Embryonic facial prominence (tissue), 1 donor: Measurements from ENCODE around the gene CLN3.
"Not testable (repeated sequence)": the region's sequence is repeated elsewhere in the genome, so short reads cannot be mapped to it uniquely, and the experiment has no call there.

Source experiments
- DNase-seq: peaks from one replicate; pipeline ENCODE4 v3.0.0-alpha.2; 2016; ENCODE audit errors: extremely low spot score

CLN3 gene

DNA sequence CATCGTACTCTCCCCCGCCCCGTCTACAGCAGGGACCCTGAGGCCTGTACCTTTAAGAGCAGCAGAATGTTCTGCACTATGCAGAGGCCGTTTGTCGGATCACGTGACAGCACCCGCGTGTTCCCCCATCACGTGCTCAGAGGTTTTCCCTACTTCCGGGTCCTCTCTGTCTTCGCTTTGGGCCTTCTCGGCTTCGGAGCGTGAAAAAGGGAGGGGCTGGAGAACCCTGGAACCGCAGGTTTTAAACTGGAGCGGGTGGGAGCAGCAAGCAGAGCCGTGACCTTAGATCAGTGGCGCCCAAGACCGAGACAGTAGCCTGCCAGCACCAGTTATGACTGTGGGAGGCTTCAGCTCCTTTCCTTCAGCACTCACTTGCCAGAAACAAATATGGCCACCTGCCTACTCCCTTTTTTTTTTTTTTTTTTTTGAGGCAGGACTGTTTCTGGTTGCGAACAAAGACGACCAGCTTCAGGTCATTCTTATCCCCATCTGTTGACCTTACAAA, at the start of gene CLN3:
TSS of gene CLN3 (minus strand) at position 105 of the 505 bp plus-strand sequence. CDS start 315 bp downstream, outside the sequence.
- peak; percentile 87 for DNase-seq

- no peak for DNase-seq
Measured at GRCh38 chr16:28540346-28540745, 48.5 kb upstream of the CLN3 start.

- peak; percentile 47 for DNase-seq
Measured at GRCh38 chr16:28538733-28539596, 47.1 kb upstream of the CLN3 start, which contains the start of gene NUPR1. Gene NUPR1, minus strand, starts transcription at chr16:28538974. Its CDS starts 67 bp downstream, at chr16:28538907.

DNA sequence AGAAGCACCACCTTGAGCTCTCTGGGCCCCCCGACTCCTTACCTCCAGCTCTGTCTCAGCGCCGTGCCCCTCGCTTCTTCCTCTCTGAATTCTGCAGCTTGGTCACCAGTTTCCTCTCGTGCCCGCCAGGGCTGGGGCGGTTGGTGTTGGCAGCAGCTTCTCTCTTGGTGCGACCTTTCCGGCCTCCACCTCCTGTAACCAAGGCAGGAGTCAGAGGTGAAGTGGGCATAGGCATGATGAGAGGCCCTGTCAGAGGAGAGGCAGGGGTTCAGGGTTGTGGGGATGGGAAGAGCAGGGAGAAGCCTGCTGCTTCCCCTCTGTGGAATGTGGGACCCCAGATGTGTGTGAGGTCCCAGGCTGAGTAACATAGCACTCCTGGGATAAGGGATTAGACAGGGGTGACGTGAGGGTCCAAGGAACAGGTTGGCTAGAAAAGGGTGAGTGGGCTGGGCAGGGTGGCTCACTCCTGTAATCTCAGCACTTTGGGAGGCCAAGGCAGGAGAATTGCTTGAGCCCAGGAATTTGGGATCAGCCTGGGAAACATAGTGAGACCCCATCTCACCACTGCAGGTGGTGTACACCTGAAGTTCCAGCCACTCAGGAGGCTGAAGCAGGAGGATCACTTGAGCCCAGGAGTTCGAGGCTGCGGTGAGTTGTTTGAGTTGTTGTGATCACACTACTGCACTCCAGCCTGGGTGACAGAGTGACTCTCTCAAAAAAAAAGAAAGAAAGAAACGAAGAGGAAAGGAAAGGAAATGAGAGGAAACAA, 46.3 kb upstream of the CLN3 start:
- DNase-seq = no peak

GRCh38 chr16:28537076-28537475, 45.2 kb upstream of the CLN3 start:
- DNase-seq = no peak

- no peak for DNase-seq
Measured at GRCh38 chr16:28534542-28535373, 42.9 kb upstream of the CLN3 start.

- no peak for DNase-seq
Measured at GRCh38 chr16:28532940-28533647, 41.2 kb upstream of the CLN3 start.

- DNase-seq = no peak
Measured at GRCh38 chr16:28531777-28532744, 40.2 kb upstream of the CLN3 start.

DNA sequence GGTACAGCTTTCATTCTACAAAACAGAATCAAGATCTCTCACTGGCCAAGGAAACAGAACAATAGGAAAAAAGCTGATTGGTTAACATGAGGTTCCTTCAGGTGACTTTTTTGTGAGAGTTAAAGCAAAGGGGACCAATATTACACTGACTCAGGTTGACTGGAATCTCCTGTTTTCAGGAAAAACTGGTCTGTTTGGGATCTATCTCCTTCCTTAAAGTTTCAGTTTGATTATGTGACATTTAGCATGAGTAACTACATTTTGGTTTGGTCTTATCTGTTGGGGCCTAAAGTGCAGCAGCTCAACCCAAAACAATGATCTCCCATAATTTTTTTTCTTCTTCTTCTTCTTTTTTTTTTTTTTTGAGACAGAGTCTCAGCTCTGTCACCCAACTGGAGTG, 37.2 kb upstream of the CLN3 start:
- no peak for DNase-seq

GRCh38 chr16:28528463-28528867, 36.6 kb upstream of the CLN3 start:
- DNase-seq = no peak

- DNase-seq = no peak
Measured at GRCh38 chr16:28527985-28528384, 36.1 kb upstream of the CLN3 start.

GRCh38 chr16:28527100-28527785, 35.4 kb upstream of the CLN3 start:
- not testable (repeated sequence) for DNase-seq

- no peak for DNase-seq
Measured at GRCh38 chr16:28526201-28527099, 34.6 kb upstream of the CLN3 start.

DNA sequence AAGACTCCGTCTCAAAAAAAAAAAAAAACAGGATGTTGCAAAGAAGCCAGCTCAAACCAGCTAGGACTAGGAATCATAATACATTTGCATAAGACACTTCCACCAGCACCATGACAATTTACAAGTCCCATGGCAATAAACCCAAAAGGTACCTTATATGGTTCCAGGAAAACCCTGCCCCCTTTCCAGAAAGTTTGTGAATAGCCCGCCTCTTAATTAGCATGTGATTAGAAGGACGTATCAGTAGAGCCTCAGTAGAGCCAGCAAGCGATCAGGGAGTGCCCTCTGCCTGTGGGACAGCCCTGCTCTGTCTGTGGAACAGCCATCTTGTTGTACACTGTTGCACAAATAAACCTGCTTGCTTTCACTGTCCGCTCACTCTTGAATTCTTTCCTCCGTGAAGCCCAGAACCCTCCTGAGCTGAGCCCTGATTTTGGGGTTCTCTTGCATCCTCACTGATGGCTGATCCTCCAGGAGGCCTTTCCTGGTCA, 32.9 kb upstream of the CLN3 start:
- DNase-seq = no peak

GRCh38 chr16:28522792-28523191, 30.9 kb upstream of the CLN3 start:
- no peak for DNase-seq

DNA sequence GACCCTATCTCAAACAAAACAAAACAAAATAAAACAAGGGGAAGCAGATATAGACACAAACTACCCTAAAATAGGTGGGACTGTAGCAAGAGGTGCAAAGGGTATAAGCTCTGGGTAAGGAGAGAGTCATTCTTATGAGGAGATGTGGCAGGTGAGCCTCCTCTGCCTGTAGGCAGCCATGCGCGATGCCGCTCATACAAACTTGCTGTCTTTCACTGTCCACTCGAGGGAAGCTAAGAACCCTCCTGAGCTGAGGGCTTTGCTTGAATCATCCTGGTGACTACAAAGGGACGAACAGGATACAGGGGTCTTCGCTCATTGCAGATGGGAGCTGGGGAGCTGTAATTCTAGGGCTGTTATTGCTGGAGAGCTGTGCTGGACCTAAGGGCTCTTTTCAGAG, 29.6 kb upstream of the CLN3 start:
- DNase-seq = no peak

DNA sequence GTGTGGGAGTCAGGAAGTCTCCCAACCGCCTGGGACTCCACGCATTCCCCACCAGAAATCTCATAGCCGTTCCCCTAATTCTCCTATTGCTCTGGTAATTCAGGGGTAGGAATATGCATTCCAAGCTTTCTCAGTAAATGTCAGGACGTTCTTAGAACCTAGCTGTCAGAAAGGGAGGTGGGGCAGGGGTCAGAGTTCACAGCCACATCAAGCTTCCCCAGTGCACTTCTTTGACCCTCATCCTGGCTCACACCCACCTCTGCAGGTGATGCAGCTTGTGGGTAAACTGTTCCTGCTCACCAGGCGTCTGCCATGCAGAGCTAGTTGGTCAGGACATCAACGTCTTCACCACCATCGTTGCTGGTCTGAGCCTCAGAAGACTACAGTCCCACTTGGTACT, 28.8 kb upstream of the CLN3 start:
- no peak for DNase-seq

GRCh38 chr16:28514246-28514645, 22.4 kb upstream of the CLN3 start:
- DNase-seq = no peak
